ENCODE results near the gene IQCC. TPM values are rescaled to one million over a fixed set of nuclear protein-coding genes. Genes with fewer than 3 reads are reported as not detected.
A peak's percentile ranks its signal among the peaks of the same experiment; 100 is the strongest.

Gene IQCC
- total and polyA plus RNA-seq, 8 donors = 1.9 to 8.7 (median 7.9) TPM

- H3K27ac ChIP-seq = no peak overlapping the region
- no peak for DNase-seq
- H3K36me3 ChIP-seq = peaks cover 0 to 57% of the 10 kb centered on the region in 2 donors
- no peak for ATAC-seq
- no peaks in the 10 kb centered on the region for H3K9me3 ChIP-seq
- H3K27me3 ChIP-seq = no peaks in the 10 kb centered on the region
- intact Hi-C loops (cut with DNase I) = no loop called here
- peak overlapping the region in 1 of 2 donors; percentile 93 for H3K4me3 ChIP-seq
- no peak for TF ChIP-seq CTCF (IDR thresholded peaks at IDR 0.05)
- peaks cover 22 to 28% of the 10 kb centered on the region in 2 donors for H3K4me1 ChIP-seq
Observed at GRCh38 chr1:32223683-32224082, 18.2 kb downstream of the IQCC start.

- H3K4me3 ChIP-seq = no peak overlapping the region
- intact Hi-C loops (cut with DNase I) = no loop called here
- ATAC-seq (no peak), DNase-seq (no peak)
- H3K27me3 ChIP-seq = no peaks in the 10 kb centered on the region
- peaks cover 0 to 63% of the 10 kb centered on the region in 2 donors for H3K36me3 ChIP-seq
- no peak for TF ChIP-seq CTCF (IDR thresholded peaks at IDR 0.05)
- no peaks in the 10 kb centered on the region for H3K9me3 ChIP-seq
- peaks cover 22 to 28% of the 10 kb centered on the region in 2 donors for H3K4me1 ChIP-seq
- H3K27ac ChIP-seq = no peak overlapping the region
Observed at GRCh38 chr1:32224285-32224684, 18.8 kb downstream of the IQCC start.

DNA sequence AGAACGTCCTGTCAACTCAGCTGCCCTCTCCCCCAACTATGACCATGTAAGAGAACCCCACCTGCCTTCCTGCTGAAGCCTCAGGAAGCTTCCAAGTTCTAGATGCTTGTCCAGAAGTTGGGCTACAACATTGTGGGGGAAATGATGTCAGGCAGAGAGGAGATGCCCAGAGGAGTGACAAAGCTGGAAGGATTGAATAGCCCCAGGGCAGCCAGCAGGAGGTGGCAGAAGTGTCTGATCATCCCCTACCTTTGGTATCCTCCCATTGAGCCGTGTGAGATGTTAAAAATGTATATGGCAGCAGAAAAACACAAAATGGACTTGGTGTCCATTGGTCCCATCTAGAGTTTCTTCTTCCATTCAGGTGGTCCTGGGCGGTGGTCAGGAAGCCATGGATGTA, 23.3 kb downstream of the IQCC start:
- TF ChIP-seq CTCF (IDR thresholded peaks at IDR 0.05) = no peak
- H3K4me1 ChIP-seq = peaks cover 2 to 5% of the 10 kb centered on the region in 2 donors
- H3K27ac ChIP-seq = no peak overlapping the region
- intact Hi-C loops (cut with DNase I) = no loop called here
- ATAC-seq (no peak), DNase-seq (no peak)
- no peaks in the 10 kb centered on the region for H3K27me3 ChIP-seq
- H3K9me3 ChIP-seq = no peaks in the 10 kb centered on the region
- peaks cover 0 to 100% of the 10 kb centered on the region in 2 donors for H3K36me3 ChIP-seq
- H3K4me3 ChIP-seq = no peak overlapping the region

- Histone ChIP-seq H3K9me3 (no peaks in the 10 kb centered on the region), H3K4me3 (no peak overlapping the region), H3K27me3 (no peaks in the 10 kb centered on the region), H3K27ac (no peak overlapping the region), H3K4me1 (no peaks in the 10 kb centered on the region), H3K36me3 (peaks cover 0 to 82% of the 10 kb centered on the region in 2 donors)
- no peak for TF ChIP-seq CTCF (IDR thresholded peaks at IDR 0.05)
- no peak for DNase-seq
- ATAC-seq = no peak
- intact Hi-C loops (cut with DNase I) = no loop called here
Observed at GRCh38 chr1:32231843-32232432, 26.5 kb downstream of the IQCC start.

DNA sequence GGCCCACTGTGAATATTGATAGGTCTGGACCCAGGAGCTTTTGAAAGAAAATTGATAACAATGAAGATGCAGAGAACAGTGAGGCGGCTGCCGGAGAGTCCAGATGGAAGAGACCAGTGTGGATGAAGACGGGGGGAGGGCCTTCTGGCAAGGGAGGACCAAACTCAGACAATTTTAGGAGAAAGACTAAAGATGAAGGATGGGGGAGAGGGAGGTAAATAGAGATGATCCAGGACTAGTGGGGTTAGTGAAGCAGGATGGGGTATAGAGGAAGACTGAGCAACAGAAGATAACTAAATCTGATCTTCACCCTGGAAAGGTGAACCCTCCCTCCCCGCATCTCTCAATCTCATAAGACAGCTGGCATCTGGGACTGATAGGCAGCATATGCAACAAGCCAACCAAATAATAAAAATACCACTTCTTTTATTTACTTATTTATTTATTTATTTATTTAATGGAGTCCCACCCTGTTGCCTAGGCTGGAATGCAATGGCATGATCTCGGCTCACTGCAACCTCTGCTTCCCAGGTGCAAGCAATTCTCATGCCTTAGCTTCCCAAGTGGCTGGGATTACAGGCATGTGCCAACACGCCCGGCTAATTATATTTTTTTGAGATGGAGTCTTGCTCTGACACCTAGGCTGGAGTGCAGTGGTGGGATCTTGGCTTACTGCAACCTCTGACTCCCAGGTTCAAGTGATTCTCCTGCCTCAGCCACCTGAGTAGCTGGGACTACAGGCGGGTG, 27.3 kb downstream of the IQCC start:
- ATAC-seq (no peak), DNase-seq (peak in 1 of 4 donors; percentile 2)
- Histone ChIP-seq H3K4me3 (no peak overlapping the region), H3K36me3 (peaks cover 0 to 74% of the 10 kb centered on the region in 2 donors), H3K27ac (no peak overlapping the region), H3K9me3 (no peaks in the 10 kb centered on the region), H3K4me1 (no peaks in the 10 kb centered on the region), H3K27me3 (no peaks in the 10 kb centered on the region)
- intact Hi-C loops (cut with DNase I) = no loop called here
- TF ChIP-seq CTCF (IDR thresholded peaks at IDR 0.05) = no peak
